HFFc6 (cell line): ENCODE data around the gene IQCK. TPM values are rescaled to one million over a fixed set of nuclear protein-coding genes. Genes with fewer than 3 reads are reported as not detected.
"Not testable (repeated sequence)": the region's sequence is repeated elsewhere in the genome, so short reads cannot be mapped to it uniquely, and the experiment has no call there.

ENCODE experiments used
- DNase-seq: peaks from one replicate; pipeline ENCODE4 v3.0.0-alpha.2; 2018
- H3K27ac Mint-ChIP-seq: 2 replicates; pipeline ENCODE4 v1.8.0; 2020; ENCODE audit warnings: mild to moderate bottlenecking, mixed read lengths
- H3K27me3 Mint-ChIP-seq: 2 replicates; pipeline ENCODE4 v1.8.0; 2021; ENCODE audit warnings: mild to moderate bottlenecking, moderate library complexity, mixed read lengths; ENCODE audit not compliant: insufficient read depth
- H3K36me3 Mint-ChIP-seq: 2 replicates; pipeline ENCODE4 v1.8.0; 2021; ENCODE audit warnings: low read depth, mixed read lengths
- H3K4me1 Mint-ChIP-seq: 2 replicates; pipeline ENCODE4 v1.8.0; 2020; ENCODE audit warnings: low read depth, mixed read lengths
- H3K4me3 Mint-ChIP-seq: 2 replicates; pipeline ENCODE4 v1.8.0; 2020; ENCODE audit warnings: mild to moderate bottlenecking, moderate library complexity, mixed read lengths
- H3K9me3 Mint-ChIP-seq: 2 replicates; pipeline ENCODE4 v1.8.0; 2020; ENCODE audit warnings: mild to moderate bottlenecking, mixed read lengths
- total RNA-seq, 6 experiments: library from RNA; stranded (reverse); fragmentation: NEBNext Ultra II Directional; extraction: Animal tissue kit (Norgen Biotek cat#: 25700); gene quantifications; 2 replicates in 1 of 6; 3 replicates in 5 of 6; pipeline ENCODE4 v1.2.3, GENCODE V29; 2021
- TF ChIP-seq, protein P1 (sequence below): fragments of 200-600 bp; sonication (generic); IDR thresholded peaks from 2 replicates; pipeline ENCODE4 v1.5.0; 2021; ENCODE audit warnings: antibody characterized with exemption, mild to moderate bottlenecking

IQCK gene
- total RNA-seq, 6 experiments from 2014 or later, result 2.2 to 5.0 (median 2.8) TPM

DNA sequence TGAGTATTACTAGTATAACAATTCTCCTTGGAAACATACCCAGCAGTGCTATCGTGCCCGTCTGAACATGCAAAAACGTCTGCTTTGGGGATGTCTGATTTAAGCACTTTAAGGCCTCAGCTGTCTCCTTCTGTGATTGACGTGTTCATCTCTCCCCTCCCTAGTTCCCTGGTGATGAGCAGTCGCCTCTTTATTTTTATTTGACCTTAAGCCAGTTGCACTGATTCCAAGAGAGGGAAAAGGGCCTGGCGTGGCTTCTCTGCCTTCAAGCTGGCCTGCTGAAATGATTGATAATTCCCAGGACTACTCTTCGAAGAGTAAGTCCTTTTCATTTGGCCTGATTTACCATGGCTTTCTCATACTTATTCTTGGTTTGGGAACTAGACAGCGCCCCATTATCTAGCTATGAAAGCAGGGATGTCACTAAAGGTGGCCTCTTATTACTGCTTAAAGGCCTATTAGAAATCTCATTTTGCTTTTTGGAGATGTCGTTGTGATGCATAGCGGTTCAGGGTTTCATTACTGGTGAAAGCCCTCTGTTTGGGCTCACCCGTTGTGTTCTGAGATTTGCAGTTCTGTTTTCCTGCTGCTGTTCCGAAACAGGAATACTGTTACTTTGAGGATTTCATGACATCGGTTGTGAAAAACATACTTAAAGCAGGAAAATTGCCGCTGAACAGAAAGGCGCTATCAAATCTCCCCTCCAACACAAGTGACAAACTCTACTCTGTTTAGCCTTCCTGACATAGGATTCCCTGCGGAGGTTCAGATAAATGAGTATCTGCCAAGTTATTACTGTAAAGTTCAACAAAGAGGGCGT lies 65.5 kb downstream of the IQCK start:
- Mint-ChIP-seq H3K27ac (no peak overlapping the region), H3K4me3 (no peak overlapping the region), H3K36me3 (no peaks in the 10 kb centered on the region), H3K9me3 (no peaks in the 10 kb centered on the region), H3K4me1 (peaks cover 5% of the 10 kb centered on the region; the same call in 1 of the 2 replicates), H3K27me3 (no peaks in the 10 kb centered on the region; the same call in none of the 2 replicates)
- DNase-seq, result no peak
- TF ChIP-seq, protein P1, sequence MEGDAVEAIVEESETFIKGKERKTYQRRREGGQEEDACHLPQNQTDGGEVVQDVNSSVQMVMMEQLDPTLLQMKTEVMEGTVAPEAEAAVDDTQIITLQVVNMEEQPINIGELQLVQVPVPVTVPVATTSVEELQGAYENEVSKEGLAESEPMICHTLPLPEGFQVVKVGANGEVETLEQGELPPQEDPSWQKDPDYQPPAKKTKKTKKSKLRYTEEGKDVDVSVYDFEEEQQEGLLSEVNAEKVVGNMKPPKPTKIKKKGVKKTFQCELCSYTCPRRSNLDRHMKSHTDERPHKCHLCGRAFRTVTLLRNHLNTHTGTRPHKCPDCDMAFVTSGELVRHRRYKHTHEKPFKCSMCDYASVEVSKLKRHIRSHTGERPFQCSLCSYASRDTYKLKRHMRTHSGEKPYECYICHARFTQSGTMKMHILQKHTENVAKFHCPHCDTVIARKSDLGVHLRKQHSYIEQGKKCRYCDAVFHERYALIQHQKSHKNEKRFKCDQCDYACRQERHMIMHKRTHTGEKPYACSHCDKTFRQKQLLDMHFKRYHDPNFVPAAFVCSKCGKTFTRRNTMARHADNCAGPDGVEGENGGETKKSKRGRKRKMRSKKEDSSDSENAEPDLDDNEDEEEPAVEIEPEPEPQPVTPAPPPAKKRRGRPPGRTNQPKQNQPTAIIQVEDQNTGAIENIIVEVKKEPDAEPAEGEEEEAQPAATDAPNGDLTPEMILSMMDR, result no peak

GRCh38 chr16:19784183-19784736 lies 66.2 kb downstream of the IQCK start:
- TF ChIP-seq, protein P1, result no peak
- H3K27me3 Mint-ChIP-seq, result no peaks in the 10 kb centered on the region; the same call in none of the 2 replicates
- no peak overlapping the region for H3K4me3 Mint-ChIP-seq
- no peak overlapping the region for H3K27ac Mint-ChIP-seq
- H3K4me1 Mint-ChIP-seq, result peaks cover 5% of the 10 kb centered on the region; the same call in 1 of the 2 replicates
- DNase-seq, result no peak
- H3K9me3 Mint-ChIP-seq, result no peaks in the 10 kb centered on the region
- H3K36me3 Mint-ChIP-seq, result no peaks in the 10 kb centered on the region

DNA sequence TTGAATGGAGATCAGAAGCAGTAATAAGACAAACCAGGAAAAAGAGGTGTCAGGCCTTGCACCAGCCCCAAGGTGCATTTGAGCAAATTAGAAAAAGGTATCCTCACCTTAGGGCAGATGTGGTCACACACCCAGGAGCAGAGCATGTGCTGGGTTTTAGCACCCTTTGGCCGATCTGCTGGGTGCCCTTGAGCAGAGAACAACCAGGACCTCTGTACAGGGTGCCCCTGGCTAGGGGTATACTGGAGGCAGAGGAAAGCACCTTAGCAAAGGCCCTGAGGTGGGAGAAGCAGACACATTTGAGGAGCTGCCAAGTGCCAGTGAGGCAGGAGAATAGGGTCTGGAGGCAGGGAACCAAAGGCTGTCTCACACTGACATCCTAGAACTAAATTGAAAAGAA lies 67.0 kb downstream of the IQCK start:
- peaks cover 5% of the 10 kb centered on the region; the same call in 1 of the 2 replicates for H3K4me1 Mint-ChIP-seq
- H3K36me3 Mint-ChIP-seq, result no peaks in the 10 kb centered on the region
- H3K27ac Mint-ChIP-seq, result no peak overlapping the region
- DNase-seq, result no peak
- no peaks in the 10 kb centered on the region; the same call in none of the 2 replicates for H3K27me3 Mint-ChIP-seq
- TF ChIP-seq, protein P1, result no peak
- H3K4me3 Mint-ChIP-seq, result no peak overlapping the region
- H3K9me3 Mint-ChIP-seq, result no peaks in the 10 kb centered on the region

DNA sequence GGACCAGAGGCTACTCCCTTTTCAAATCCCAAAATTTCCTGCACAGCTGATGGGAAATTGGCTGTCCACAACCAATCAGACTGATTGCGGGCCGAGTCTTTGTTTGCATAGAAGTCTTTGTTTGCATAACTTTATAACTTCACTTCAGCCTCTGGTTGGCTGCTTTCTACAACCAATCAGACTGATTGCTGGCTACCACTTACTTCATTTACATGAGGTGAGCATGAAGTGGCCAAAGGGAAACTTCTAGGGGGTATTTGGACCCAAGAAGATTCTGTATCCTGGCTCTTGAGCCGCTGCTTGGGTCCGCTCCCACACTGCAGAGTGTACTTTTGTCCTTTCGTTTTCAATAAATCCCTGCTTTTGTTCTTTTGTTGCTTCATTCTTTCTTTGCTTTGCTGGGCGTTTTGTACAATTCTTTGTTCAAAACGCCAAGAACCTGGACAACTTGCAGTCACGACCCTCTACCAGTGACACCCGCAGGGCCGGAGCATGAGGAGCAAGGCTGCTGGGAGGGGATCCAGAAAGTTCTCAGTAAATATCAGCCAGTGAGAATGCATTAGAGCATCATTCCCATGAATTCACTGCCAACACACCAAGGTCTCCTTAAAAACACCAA lies 67.5 kb downstream of the IQCK start:
- Mint-ChIP-seq H3K27me3 (no peaks in the 10 kb centered on the region; the same call in none of the 2 replicates), H3K36me3 (no peaks in the 10 kb centered on the region), H3K4me1 (peaks cover 5% of the 10 kb centered on the region; the same call in 1 of the 2 replicates), H3K9me3 (no peaks in the 10 kb centered on the region), H3K27ac (no peak overlapping the region), H3K4me3 (peak overlapping the region; percentile 58; the same call in 1 of the 2 replicates)
- no peak for DNase-seq
- TF ChIP-seq, protein P1, result no peak

GRCh38 chr16:19801369-19801768 lies 83.3 kb downstream of the IQCK start:
- DNase-seq, H3K4me1 Mint-ChIP-seq, H3K27ac Mint-ChIP-seq, H3K27me3 Mint-ChIP-seq, H3K4me3 Mint-ChIP-seq: not testable (repeated sequence)
- H3K9me3 Mint-ChIP-seq, result peaks cover 11% of the 10 kb centered on the region
- peaks cover 11% of the 10 kb centered on the region for H3K36me3 Mint-ChIP-seq

DNA sequence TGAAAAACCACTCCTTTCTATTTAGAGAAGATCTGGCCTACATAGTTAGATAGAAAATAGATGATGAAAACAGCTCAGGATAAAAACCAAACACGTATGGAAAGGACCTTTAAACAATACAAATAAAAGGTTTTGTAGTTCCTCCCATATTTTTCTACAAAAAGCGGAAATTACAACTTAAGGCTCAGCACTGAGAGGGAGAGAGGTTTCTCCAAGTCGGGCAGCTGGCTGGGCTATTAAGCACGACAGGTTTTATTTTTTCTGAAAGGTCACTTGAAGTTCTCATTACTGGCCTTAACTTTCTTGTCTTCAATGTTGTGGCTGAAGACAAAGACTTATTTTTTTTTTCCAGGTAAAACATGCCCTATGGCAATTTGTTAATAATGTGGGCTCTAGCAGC lies 83.8 kb downstream of the IQCK start:
- not testable (repeated sequence) for H3K4me3 Mint-ChIP-seq, DNase-seq, H3K27ac Mint-ChIP-seq, H3K4me1 Mint-ChIP-seq, H3K27me3 Mint-ChIP-seq
- H3K36me3 Mint-ChIP-seq, result peaks cover 11% of the 10 kb centered on the region
- H3K9me3 Mint-ChIP-seq, result peaks cover 11% of the 10 kb centered on the region
